ENCODE data around the gene RAVER1. TPM values are rescaled to one million over a fixed set of nuclear protein-coding genes. Genes with fewer than 3 reads are reported as not detected.

The RAVER1 gene
- total and polyA plus RNA-seq, 2 of the 13 experiments (the other 11 are each of a cell fraction or from before 2014, with no cell fraction given), result 3.6 to 7.9 TPM

DNA sequence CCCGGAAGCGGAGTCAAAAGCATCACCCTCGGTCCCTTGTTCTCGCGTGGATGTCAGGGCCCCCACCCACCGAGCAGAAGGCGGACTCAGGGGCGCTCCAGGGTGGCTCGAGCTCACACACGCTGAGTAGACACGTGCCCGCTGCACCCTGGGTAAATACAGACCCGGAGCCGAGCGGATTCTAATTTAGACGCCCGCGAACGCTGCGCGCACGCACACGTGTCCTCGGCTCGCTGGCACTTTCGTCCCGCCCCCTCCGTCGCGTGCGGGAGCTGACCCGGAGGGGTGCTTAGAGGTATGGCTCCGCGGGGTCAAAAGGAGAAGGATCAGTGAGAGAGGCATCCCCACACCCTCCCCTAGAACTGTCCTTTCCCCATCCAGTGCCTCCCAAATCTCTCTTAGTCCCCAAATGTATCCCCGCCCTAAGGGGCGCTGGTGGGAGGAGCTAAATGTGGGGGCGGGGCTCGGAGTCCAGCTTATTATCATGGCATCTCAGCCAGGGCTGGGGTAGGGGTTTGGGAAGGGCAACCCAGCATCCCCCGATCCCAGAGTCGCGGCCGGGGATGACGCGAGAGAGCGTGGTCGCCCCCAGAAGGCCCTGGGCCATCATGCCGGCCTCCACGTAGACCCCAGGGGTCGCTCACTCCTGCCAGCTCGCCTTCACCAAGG, 44.0 kb downstream of the RAVER1 start (continued):
- TF ChIP-seq, protein P1, sequence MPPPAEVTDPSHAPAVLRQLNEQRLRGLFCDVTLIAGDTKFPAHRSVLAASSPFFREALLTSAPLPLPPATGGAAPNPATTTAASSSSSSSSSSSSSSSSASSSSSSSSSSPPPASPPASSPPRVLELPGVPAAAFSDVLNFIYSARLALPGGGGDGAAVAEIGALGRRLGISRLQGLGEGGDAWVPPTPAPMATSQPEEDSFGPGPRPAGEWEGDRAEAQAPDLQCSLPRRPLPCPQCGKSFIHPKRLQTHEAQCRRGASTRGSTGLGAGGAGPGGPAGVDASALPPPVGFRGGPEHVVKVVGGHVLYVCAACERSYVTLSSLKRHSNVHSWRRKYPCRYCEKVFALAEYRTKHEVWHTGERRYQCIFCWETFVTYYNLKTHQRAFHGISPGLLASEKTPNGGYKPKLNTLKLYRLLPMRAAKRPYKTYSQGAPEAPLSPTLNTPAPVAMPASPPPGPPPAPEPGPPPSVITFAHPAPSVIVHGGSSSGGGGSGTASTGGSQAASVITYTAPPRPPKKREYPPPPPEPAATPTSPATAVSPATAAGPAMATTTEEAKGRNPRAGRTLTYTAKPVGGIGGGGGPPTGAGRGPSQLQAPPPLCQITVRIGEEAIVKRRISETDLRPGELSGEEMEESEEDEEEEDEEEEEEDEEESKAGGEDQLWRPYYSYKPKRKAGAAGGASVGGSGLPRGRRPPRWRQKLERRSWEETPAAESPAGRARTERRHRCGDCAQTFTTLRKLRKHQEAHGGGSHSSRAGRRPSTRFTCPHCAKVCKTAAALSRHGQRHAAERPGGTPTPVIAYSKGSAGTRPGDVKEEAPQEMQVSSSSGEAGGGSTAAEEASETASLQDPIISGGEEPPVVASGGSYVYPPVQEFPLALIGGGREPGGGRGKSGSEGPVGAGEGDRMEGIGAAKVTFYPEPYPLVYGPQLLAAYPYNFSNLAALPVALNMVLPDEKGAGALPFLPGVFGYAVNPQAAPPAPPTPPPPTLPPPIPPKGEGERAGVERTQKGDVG (CRISPR knock-in tag; IDR thresholded peaks at IDR 0.05; ENCODE audit: borderline replicate concordance), result peak; percentile 65; the same call in 1 of the 2 replicates
- TF ChIP-seq NFE2 (CRISPR knock-in tag; IDR thresholded peaks at IDR 0.05), result no peak
- no peak for TF ChIP-seq NFE2L2 (IDR thresholded peaks at IDR 0.05; ENCODE audit: low read length)
- TF ChIP-seq, protein P2, sequence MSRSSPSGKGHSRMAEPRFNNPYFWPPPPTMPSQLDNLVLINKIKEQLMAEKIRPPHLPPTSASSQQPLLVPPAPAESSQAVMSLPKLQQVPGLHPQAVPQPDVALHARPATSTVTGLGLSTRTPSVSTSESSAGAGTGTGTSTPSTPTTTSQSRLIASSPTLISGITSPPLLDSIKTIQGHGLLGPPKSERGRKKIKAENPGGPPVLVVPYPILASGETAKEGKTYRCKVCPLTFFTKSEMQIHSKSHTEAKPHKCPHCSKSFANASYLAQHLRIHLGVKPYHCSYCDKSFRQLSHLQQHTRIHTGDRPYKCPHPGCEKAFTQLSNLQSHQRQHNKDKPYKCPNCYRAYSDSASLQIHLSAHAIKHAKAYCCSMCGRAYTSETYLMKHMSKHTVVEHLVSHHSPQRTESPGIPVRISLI (CRISPR knock-in tag; IDR thresholded peaks at IDR 0.05; ENCODE audit: borderline replicate concordance), result no peak
- TF ChIP-seq, protein P3, sequence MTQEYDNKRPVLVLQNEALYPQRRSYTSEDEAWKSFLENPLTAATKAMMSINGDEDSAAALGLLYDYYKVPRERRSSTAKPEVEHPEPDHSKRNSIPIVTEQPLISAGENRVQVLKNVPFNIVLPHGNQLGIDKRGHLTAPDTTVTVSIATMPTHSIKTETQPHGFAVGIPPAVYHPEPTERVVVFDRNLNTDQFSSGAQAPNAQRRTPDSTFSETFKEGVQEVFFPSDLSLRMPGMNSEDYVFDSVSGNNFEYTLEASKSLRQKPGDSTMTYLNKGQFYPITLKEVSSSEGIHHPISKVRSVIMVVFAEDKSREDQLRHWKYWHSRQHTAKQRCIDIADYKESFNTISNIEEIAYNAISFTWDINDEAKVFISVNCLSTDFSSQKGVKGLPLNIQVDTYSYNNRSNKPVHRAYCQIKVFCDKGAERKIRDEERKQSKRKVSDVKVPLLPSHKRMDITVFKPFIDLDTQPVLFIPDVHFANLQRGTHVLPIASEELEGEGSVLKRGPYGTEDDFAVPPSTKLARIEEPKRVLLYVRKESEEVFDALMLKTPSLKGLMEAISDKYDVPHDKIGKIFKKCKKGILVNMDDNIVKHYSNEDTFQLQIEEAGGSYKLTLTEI (CRISPR knock-in tag; conservative IDR thresholded peaks at IDR 0.05), result no peak
- TF ChIP-seq, protein P4, sequence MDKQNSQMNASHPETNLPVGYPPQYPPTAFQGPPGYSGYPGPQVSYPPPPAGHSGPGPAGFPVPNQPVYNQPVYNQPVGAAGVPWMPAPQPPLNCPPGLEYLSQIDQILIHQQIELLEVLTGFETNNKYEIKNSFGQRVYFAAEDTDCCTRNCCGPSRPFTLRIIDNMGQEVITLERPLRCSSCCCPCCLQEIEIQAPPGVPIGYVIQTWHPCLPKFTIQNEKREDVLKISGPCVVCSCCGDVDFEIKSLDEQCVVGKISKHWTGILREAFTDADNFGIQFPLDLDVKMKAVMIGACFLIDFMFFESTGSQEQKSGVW (CRISPR knock-in tag; IDR thresholded peaks at IDR 0.05; ENCODE audit: borderline replicate concordance), result no peak
- no peak for TF ChIP-seq HMGA1 (CRISPR knock-in tag; conservative IDR thresholded peaks at IDR 0.05)
- no peak for TF ChIP-seq CHD2 (IDR thresholded peaks at IDR 0.05; ENCODE audit: low read depth, low read length)
- TF ChIP-seq ZNF382 (CRISPR knock-in tag; IDR thresholded peaks at IDR 0.05; ENCODE audit: borderline replicate concordance), result no peak
- no peak for TF ChIP-seq ZBTB7A (CRISPR knock-in tag; IDR thresholded peaks at IDR 0.05)
- no peak for TF ChIP-seq TCF12 (IDR thresholded peaks at IDR 0.05)
- no peak for TF ChIP-seq TCF12 (CRISPR knock-in tag; IDR thresholded peaks at IDR 0.05)
- no peak for TF ChIP-seq PTBP1 (IDR thresholded peaks at IDR 0.05; ENCODE audit: low read depth, low read length, poor library complexity, severe bottlenecking)
- no peak for TF ChIP-seq IRF2 (CRISPR knock-in tag; IDR thresholded peaks at IDR 0.05)
- TF ChIP-seq HOXA3 (CRISPR knock-in tag; IDR thresholded peaks at IDR 0.05), result peak; percentile 67; the same call in 1 of the 2 replicates
- no peak for TF ChIP-seq TP53 (CRISPR knock-in tag; conservative IDR thresholded peaks at IDR 0.05)
- TF ChIP-seq HIVEP1 (CRISPR knock-in tag; IDR thresholded peaks at IDR 0.05), result peak; percentile 66
- TF ChIP-seq JDP2 (CRISPR knock-in tag; IDR thresholded peaks at IDR 0.05; ENCODE audit: borderline replicate concordance), result no peak
- TF ChIP-seq, protein P5, sequence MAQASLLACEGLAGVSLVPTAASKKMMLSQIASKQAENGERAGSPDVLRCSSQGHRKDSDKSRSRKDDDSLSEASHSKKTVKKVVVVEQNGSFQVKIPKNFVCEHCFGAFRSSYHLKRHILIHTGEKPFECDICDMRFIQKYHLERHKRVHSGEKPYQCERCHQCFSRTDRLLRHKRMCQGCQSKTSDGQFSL (CRISPR knock-in tag; IDR thresholded peaks at IDR 0.05), result no peak
- TF ChIP-seq, protein P6, sequence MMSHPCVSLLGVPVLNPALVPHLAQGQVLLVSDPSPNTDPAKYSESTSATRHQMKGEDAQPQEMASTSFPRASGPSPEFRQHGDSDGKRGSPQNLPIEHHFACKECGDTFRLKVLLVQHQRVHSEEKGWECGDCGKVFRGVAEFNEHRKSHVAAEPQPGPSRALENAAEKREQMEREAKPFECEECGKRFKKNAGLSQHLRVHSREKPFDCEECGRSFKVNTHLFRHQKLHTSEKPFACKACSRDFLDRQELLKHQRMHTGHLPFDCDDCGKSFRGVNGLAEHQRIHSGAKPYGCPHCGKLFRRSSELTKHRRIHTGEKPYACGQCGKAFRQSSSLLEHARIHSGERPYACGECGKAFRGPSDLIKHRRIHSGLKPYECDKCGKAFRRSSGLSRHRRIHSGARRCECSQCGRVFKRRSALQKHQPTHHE (CRISPR knock-in tag; IDR thresholded peaks at IDR 0.05; ENCODE audit: borderline replicate concordance), result no peak
- peak; percentile 70; the same call in 1 of the 2 replicates for TF ChIP-seq ZNF232 (CRISPR knock-in tag; IDR thresholded peaks at IDR 0.05; ENCODE audit: borderline replicate concordance)
- TF ChIP-seq SMAD1 (CRISPR knock-in tag; IDR thresholded peaks at IDR 0.05; ENCODE audit: borderline replicate concordance, low read depth), result peak; percentile 70; the same call in 1 of the 2 replicates

Data from HepG2 (cell line).